GM18873 (cell line): ENCODE measurements around the gene SFMBT2.

Experiments
- ATAC-seq: cut with Tn5 transposase; IDR thresholded peaks from one replicate; pipeline ENCODE4 v1.9.1; 2021; ENCODE audit warnings: mild to moderate bottlenecking, moderate library complexity, moderate number of reproducible peaks; ENCODE audit not compliant: unreplicated experiment, low FRiP score

Gene SFMBT2

DNA sequence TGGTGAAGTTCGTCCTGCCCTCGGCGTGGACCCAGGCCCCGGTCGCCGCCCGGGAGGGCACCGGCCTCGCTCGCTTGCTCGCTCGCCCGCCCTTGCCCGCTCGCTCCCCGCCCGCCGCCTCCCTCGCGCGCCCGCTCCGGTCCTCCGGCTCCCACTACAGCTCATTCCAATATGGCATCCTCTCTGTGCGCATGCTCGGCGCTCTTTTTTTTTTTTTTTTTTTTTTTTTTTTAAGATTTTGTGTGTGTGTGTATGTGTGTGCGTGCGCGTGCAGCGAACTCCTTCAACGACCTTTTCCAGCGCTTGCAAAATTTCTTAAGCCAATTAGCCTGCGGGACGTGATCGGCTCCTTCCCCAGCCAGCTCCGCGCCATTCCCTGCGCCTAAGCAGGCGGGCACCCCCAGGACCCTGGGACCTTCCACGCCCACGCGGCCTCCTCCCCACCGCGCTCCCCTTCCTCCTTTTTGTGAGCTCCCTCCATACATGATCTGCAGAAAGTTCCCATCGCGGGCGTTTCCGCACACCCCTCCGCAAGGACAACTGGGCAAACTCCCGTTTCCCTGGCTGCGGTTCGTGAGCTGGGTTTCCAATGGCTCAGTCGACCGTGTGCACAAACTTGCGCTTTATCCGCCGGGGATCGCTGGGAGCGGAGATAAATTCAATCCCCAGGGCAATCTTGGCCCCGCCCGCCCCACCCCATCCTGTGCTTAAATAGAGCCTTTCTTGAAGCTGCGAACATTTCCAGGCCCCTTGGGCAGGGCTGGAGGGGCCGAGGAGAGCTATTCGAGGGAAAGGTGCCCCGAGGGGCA lies at the start of gene SFMBT2:
SFMBT2 (minus strand) TSS at position 173 of the 809 bp plus-strand sequence. CDS start 29,136 bp downstream, outside the sequence.
- ATAC-seq: peak; percentile 31

DNA sequence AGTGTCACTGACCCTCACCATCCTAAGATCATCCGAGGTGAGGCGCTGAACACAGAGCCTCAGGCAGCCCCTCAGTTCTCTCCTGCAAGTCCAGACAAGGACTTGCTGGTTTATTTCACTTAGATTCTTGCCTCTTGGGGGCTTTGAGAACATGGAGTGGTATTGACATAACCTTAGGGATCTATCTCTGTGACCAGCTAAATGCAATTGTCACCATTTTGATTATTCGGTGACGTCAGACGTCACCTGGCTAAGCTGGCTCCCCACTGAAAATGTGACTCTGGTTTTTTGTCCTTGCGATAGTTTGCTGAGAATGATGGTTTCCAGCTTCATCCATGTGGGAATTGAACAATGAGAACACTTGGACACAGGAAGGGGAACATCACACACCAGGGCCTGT lies 49.2 kb upstream of the SFMBT2 start:
- ATAC-seq: no peak

DNA sequence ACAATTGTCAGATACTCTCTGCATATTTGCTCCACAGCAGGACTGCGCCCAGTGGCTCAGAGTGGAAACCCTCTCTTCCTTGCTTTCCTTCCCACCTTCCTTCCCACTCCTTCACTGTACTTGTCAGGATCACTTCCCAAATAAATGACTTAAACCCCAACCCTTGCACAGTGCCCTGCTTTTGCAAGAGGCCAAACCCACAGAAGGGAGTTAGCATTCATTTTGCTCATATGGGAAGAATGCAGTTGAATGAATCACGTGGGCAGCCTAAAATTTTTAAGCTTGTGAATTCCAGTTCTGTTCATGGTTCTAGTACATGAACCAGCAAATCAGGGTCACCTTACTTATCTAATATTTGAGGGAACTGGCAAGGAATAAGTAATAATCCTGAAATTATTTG lies 47.7 kb upstream of the SFMBT2 start:
- no peak for ATAC-seq

DNA sequence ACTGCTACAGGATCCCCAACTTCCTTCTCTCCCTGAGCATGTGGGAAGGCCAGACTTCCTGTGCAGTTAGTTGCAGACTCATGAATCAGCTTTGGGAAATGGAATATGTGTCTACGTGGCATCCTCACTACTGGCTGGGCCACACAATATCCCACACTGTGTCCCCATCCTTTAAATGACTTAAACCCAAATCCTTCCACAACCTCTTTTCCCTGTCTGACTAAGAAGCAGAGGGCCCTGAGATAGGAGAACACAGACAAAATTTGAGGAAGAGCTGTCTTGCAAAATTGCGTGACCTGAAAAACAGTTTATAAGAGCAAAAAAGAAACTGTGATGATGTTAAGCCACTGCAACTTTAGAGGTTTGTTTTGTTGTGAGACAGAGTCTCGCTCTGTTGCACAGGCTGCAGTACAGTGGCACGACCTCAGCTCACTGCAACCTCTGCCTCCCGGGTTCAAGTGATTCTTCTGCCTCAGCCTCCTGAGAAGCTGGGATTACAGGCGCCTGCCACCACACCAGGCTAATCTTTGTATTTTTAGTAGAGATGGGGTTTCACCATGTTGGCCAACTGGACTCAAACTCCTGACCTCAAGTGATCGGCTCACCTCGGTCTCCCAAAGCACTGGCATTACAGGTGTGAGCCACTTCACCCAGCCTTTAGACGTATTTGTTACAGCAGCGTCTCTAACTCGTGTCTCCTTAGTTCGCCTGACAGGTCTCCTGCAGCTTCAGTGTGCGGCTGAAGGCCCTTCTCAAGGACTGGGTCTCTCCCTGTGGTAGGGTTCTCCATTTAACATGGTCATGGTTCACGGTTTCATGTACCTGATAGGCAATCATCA lies 46.9 kb upstream of the SFMBT2 start:
- peak; percentile 56 for ATAC-seq

GRCh38 chr10:7449063-7449695 lies 38.3 kb upstream of the SFMBT2 start:
- no peak for ATAC-seq

DNA sequence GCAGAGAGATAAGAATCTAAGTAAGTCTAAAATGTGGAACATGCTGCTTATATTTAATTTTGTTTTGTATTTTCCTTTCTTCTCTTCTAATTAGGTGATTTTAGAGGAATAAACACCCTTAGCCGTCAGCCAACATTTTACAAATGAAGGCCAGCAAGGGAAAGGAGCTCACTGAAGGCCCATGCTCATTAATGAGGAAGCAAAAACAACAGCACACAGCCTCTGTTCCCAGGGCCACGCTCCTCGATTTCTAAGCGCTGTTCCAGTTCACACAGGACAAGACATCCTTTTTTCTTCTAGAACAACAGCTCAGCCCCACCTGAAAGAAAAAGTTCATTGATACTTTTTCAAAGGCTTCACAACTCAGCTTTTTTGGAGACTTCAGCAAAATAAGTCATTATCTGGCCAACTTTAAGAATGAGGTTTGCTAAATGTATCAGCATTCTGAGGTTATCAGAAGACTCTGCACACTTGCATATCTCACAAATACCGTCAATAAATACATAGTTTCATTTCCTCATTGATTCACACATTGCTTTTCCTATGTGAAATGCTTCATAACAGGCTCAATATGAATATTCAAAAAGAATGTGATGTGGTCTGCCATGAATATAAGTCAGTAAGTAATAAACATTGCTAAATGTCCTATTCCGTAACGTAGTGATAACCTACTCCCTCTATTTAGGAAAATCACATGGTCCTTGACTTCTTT lies 34.8 kb upstream of the SFMBT2 start:
- ATAC-seq: peak; percentile 62

DNA sequence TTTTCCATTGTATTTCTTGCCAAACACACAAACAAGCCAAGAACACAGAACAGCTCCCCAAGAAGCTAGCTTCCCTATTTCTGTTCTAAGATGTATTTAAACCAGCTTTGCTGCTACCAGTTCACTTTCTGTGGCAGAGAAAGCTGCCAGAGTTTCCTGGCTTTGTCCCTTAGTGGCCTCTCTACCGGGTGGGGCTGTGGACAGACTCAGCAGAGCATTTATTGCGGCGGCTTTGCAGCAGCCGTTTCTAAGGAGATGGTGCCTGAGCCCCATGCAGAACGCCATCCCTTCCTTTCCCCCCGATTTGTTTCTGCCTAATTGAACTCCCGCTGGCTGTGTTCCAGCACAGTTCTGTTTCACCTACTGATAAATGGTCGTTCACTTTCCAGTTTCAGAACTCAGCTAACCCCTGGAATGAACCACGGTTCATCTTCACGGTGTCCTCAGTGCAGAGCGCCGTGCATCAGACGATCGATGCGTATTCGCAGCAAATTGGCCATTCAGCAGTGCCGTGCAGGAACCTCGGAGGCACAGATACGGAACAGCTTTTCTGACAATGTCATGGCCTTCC lies 33.8 kb upstream of the SFMBT2 start:
- no peak for ATAC-seq

GRCh38 chr10:7443036-7443435 lies 32.2 kb upstream of the SFMBT2 start:
- no peak for ATAC-seq

GRCh38 chr10:7441403-7442147 lies 30.7 kb upstream of the SFMBT2 start:
- ATAC-seq: no peak

DNA sequence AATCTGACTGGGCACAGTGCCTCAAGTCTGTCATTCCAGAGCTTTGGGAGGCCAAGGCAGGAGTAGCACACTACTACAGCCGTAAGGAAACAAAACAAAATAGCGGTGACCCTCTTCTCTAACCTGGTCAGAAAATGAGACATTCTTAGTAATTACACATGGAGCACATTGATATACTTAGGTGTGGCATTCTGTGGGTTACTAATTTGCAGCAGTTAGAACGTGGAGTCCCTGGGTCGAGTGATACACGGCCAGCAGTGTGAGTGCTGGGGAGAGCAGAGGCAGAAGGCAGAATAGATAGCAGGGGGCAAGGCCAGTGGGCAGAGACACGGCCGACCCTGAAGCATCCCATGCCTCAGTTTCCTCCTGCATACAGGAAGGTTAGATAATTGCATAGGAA lies 28.9 kb upstream of the SFMBT2 start:
- ATAC-seq: no peak

- ATAC-seq: no peak
Observed at GRCh38 chr10:7438196-7438986, 27.6 kb upstream of the SFMBT2 start.

- no peak for ATAC-seq
Observed at GRCh38 chr10:7436490-7437100, 25.8 kb upstream of the SFMBT2 start.

- ATAC-seq: no peak
Observed at GRCh38 chr10:7435674-7436073, 24.8 kb upstream of the SFMBT2 start.

DNA sequence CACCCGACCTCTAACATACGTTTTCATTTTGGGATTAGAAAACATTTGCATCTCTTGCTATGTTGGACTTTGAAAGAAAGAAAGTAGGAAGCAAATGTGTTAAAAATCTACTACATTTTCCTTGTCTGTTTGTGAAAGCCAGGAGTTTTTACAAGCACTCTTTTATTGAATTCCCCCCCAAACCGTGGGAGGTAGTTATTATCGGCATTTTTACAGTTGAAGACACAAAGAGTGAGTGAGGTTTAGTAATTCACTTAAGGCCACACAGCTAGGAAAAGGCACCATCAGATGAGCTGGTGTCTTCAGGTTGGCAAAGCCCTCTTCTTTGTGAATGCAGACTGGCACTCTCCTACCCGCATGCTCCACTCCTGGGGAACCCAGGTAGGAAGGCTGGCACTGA lies 23.5 kb upstream of the SFMBT2 start:
- ATAC-seq: no peak

DNA sequence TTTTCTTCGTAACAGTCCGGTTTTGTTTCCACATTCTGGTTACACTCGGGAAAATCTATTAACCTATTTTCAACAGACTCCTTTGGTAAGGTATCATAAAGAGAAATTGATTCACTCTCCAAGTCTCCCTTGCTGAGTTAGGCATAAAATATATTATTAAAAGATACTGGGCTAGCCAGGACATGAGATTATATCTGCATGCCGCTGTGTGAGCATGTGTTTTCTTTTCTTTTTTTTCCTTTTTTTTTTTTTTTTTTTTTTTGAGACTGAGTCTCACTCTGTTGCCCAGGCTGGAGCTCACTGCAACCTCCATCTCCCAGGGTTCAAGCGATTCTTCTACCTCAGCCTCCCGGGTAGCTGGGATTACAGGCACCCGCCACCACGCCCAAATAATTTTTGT lies 23.0 kb upstream of the SFMBT2 start:
- no peak for ATAC-seq

- ATAC-seq: no peak
Observed at GRCh38 chr10:7432884-7433726, 22.3 kb upstream of the SFMBT2 start.

- ATAC-seq: no peak
Observed at GRCh38 chr10:7428673-7429350, 18.0 kb upstream of the SFMBT2 start.
